ENCODE results near the gene RSBN1L.

Gene RSBN1L

DNA sequence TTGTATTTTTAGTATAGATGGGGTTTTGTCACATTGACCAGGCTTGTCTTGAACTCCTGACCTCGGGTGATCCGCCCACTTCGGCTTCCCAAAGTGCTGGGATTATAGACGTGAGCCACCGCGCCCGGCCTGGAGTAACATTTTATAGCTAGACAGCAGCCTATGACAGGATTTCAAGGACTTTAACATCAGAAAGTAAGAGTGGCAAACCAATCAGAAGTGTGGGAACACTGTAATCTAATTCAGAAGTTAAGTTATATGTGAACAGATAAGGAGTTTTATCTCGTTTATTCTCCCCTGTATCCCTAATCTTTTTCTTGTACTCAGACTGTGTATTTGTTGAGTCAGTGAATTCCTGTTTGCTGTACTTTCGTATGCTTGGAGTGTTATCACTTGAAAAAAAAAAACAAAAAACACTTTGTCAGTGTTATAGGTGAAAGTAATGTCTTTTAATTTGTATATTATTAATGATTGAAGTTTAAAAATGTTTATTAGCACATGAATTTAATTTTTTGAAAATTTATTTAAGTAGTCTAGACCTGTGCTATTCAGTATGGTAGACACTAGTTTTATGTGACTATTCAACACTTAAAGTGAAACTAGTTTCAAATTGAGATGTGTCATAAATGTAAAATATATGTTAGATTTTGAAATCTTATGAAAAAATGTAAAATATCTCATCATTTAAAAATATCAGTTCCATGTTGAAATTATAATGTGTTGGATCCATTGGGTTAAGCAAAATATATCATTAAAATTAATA lies 38.6 kb downstream of the RSBN1L start:
- DNase-seq = no peak

GRCh38 chr7:77735457-77735856 lies 39.2 kb downstream of the RSBN1L start:
- no peak for DNase-seq

GRCh38 chr7:77736991-77737390 lies 40.7 kb downstream of the RSBN1L start:
- DNase-seq = no peak

GRCh38 chr7:77738382-77738781 lies 42.1 kb downstream of the RSBN1L start:
- no peak for DNase-seq

- no peak for DNase-seq
Measured at GRCh38 chr7:77738871-77739270, 42.6 kb downstream of the RSBN1L start.

GRCh38 chr7:77740257-77740656 lies 44.0 kb downstream of the RSBN1L start:
- DNase-seq = no peak

GRCh38 chr7:77743518-77743917 lies 47.3 kb downstream of the RSBN1L start:
- no peak for DNase-seq

- DNase-seq = no peak
Measured at GRCh38 chr7:77745746-77746145, 49.5 kb downstream of the RSBN1L start.

- DNase-seq = no peak
Measured at GRCh38 chr7:77746164-77746823, 50.0 kb downstream of the RSBN1L start.

DNA sequence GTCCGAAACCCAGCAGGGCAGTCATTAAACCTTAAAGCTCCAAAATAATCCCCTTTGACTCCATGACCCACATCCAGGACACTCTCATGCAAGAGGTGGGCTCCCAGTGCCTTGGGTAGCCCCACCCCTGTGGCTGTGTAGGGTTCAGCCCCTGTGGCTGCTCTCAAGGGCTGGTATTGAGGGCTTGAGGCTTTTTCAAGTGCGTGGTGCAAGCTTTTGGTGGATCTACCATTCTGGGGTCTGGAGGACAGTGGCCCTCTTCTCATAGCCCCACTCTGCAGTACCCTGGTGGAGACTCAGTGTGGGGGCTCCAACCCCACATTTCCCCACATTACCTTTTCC lies 50.5 kb downstream of the RSBN1L start:
- no peak for DNase-seq

GRCh38 chr7:77747178-77747577 lies 50.9 kb downstream of the RSBN1L start:
- no peak for DNase-seq

- DNase-seq = no peak
Measured at GRCh38 chr7:77747718-77748117, 51.5 kb downstream of the RSBN1L start.

DNA sequence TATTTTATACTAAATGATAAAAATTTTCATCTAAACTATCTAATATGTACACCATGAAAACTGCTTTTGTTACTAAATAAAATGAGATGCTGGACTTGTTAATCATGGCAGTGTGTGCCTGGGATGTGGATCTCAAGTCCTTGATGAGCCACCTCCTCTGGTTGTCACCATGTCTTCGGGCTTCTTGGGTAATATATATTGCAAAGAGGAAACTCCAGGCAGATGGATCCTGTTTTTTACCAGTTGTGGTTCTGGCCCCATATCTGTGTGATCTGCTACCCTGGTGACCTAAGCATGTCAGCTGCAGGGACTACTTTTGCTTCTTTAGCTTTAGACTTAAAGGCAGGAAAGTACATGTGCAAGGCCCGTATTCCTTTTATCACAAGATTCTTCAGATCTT lies 55.8 kb downstream of the RSBN1L start:
- DNase-seq = no peak

GRCh38 chr7:77753173-77753572 lies 56.9 kb downstream of the RSBN1L start:
- no peak for DNase-seq

DNA sequence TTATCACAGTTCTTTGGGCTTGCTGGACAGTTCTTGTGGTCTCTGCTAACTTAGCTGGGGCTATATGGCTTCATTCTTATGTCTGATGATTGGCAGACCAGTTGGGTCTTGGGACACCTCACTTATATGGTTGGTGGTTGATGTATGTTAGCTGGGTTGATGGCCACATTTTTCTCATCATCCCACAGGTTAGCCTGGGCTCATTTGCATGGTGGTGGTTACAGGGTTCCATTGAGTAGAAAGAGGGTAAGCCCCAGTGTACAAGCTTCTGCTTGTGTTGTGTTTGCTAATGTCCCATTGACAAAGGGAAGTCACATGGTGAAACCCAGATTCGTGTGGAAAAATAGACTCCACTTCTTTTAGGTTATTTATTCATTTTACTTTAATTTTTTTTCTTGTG lies 61.3 kb downstream of the RSBN1L start:
- no peak for DNase-seq

DNA sequence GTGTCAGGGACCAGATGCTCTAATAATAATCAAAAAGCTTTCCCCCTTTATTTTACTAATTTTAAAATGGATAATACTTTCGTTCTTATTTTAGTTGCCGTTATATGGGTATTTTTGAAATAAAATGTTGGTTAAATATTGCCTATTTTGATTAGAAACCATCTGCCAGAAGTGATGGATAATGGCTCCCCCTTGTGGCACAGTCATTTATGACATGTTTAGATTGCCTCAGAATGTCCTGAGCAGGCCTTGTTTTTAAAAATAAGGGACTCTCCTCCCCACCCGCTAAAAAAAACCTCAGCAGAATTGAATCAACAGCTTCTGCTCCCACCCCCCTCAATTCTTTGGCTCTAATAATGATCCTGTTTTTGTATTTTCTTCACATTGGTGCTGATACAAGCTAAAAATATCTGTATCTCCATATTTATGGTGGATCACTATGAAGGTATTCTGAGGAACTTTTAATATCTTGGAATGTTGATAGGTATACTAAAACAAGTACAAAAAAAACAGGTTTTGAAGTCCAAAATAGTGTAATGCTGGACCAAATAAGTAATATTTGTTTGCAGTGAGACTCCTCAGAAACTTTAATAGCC lies 63.1 kb downstream of the RSBN1L start:
- peak; percentile 31 for DNase-seq

DNA sequence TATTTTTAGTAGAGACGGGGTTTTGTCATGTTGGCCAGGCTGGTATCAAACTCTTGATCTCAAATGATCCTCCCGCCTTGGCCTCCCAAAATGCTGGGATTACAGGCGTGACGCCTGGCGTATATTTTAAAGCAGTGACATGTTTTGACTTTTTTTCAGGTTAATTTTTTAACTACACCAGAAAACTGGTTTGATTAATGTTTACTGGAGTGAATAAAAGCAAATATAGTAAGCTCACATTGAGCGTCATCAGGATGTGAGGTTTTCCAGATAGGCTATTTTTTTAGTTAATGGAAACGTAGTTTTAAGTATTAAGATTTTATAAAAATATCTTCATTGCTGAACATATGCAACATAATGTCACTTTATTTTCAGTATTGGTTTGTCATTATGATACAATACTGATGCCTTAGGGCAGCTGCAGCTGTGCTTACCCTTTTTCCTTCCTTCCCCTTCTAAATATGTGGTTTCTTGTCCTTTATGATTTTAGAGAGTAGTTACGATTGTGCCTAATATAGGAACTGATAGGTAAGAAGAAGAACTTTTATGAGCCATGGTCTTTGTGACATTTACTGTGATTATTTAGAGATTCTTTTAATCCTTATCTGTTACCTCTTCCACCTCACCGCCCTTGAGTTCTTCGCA lies 64.7 kb downstream of the RSBN1L start:
- DNase-seq = no peak

DNA sequence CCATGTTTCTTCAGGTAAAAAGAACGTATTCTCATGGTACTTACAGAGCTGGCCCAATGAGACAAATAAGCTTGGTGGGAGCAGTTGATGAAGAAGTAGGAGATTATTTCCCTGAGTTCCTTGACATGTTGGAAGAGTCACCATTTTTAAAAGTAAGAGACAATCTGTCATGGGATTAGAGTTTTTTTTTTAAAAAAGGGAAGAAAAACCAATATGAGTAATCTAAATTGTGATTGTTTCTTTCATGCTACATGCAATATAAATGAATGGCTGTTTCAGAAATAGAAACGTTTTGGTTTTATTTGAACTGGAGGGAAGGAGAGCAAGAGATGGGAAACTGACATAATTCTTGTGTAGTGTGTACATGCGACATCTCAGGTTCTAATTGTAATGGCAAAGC lies 69.2 kb downstream of the RSBN1L start:
- DNase-seq = no peak

- DNase-seq = no peak
Measured at GRCh38 chr7:77765906-77766800, 69.9 kb downstream of the RSBN1L start.

- DNase-seq = no peak
Measured at GRCh38 chr7:77766801-77767605, 70.7 kb downstream of the RSBN1L start.

GRCh38 chr7:77770316-77770715 lies 74.1 kb downstream of the RSBN1L start:
- no peak for DNase-seq

DNA sequence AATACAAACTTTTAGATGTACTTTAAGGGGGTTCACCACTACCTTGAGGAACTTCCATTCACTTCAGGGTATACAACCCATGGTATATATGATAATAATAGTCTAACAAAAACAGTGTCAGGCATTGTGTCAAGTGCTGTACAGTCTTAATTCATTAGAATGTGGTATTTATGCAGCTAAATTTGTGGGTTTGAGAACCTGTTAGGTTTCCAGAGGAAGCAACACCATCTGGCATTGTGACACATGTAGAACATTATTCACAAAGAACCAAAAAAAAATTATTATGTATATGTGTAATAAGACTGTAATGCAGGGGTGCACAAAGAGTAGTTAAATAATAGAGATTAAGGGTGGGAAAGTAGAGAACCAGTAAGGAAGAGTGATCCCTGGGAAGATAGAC lies 75.6 kb downstream of the RSBN1L start:
- no peak for DNase-seq
